Measurements from ENCODE around the gene RTN4. TPM values are rescaled to one million over a fixed set of nuclear protein-coding genes. Genes with fewer than 3 reads are reported as not detected.

The RTN4 gene
- total RNA-seq, 2 donors from 2014 or later = 180 to 225 TPM

- Mint-ChIP-seq H3K4me1 (peaks cover 18% of the 10 kb centered on the region), H3K27ac (no peak overlapping the region)
Observed at GRCh38 chr2:54960164-54960563, 90.1 kb downstream of the RTN4 start.

GRCh38 chr2:54958717-54959371, 91.4 kb downstream of the RTN4 start:
- Histone ChIP-seq H3K4me1 (ENCODE audit: control insufficient read depth, insufficient read depth, low read length) (no peaks in the 10 kb centered on the region), H3K4me3 (ENCODE audit: low read length) (no peak overlapping the region), H3K27me3 (ENCODE audit: control insufficient read depth, insufficient read depth, low read length, poor library complexity, severe bottlenecking) (no peaks in the 10 kb centered on the region), H3K27ac (ENCODE audit: low read depth, low read length) (no peak overlapping the region), H3K9me3 (ENCODE audit: control insufficient read depth, low read length) (no peaks in the 10 kb centered on the region), H3K9ac (ENCODE audit: extremely low read depth, low read length, poor library complexity, severe bottlenecking) (no peak overlapping the region), H3K36me3 (ENCODE audit: control insufficient read depth, insufficient read depth, low read length) (no peaks in the 10 kb centered on the region)
- 93 to 98% methylated on average over 14 of the region's 14 CpGs for WGBS, 2 experiments (ENCODE audit: insufficient coverage in 1 of 2, insufficient read length in 1 of 2)
- no peaks in the 10 kb centered on the region for H3K36me3 Mint-ChIP-seq (ENCODE audit: low read depth)
- DNase-seq = no peak
- no peak for TF ChIP-seq CTCF (conservative IDR thresholded peaks at IDR 0.05)
- no peaks in the 10 kb centered on the region for H3K9me3 Mint-ChIP-seq
- H3K27ac Mint-ChIP-seq = no peak overlapping the region
- H3K27me3 Mint-ChIP-seq (ENCODE audit: insufficient read depth) = no peaks in the 10 kb centered on the region
- no peak overlapping the region for H3K4me3 Mint-ChIP-seq
- peaks cover 18% of the 10 kb centered on the region for H3K4me1 Mint-ChIP-seq

More at GRCh38 chr2:54960164-54960563, 90.1 kb downstream of the RTN4 start:
- no peaks in the 10 kb centered on the region for H3K4me1 ChIP-seq (ENCODE audit: control insufficient read depth, insufficient read depth, low read length)
- H3K36me3 ChIP-seq (ENCODE audit: control insufficient read depth, insufficient read depth, low read length) = no peaks in the 10 kb centered on the region
- H3K27me3 ChIP-seq (ENCODE audit: control insufficient read depth, insufficient read depth, low read length, poor library complexity, severe bottlenecking) = no peaks in the 10 kb centered on the region
- Mint-ChIP-seq H3K27me3 (ENCODE audit: insufficient read depth) (no peaks in the 10 kb centered on the region), H3K4me3 (no peak overlapping the region), H3K9me3 (no peaks in the 10 kb centered on the region), H3K36me3 (ENCODE audit: low read depth) (no peaks in the 10 kb centered on the region)
- H3K4me3 ChIP-seq (ENCODE audit: low read length) = no peak overlapping the region
- TF ChIP-seq CTCF (conservative IDR thresholded peaks at IDR 0.05) = no peak
- WGBS, 2 experiments (ENCODE audit: insufficient coverage in 1 of 2, insufficient read length in 1 of 2) = 67 to 90% methylated on average over 1 to 7 of the region's 7 CpGs
- H3K27ac ChIP-seq (ENCODE audit: low read depth, low read length) = no peak overlapping the region
- no peaks in the 10 kb centered on the region for H3K9me3 ChIP-seq (ENCODE audit: control insufficient read depth, low read length)
- H3K9ac ChIP-seq (ENCODE audit: extremely low read depth, low read length, poor library complexity, severe bottlenecking) = no peak overlapping the region
- DNase-seq = no peak

- Histone ChIP-seq H3K9me3 (ENCODE audit: control insufficient read depth, low read length) (no peaks in the 10 kb centered on the region), H3K27ac (ENCODE audit: low read depth, low read length) (no peak overlapping the region), H3K27me3 (ENCODE audit: control insufficient read depth, insufficient read depth, low read length, poor library complexity, severe bottlenecking) (no peaks in the 10 kb centered on the region), H3K36me3 (ENCODE audit: control insufficient read depth, insufficient read depth, low read length) (no peaks in the 10 kb centered on the region), H3K4me3 (ENCODE audit: low read length) (no peak overlapping the region), H3K4me1 (ENCODE audit: control insufficient read depth, insufficient read depth, low read length) (no peaks in the 10 kb centered on the region), H3K9ac (ENCODE audit: extremely low read depth, low read length, poor library complexity, severe bottlenecking) (no peak overlapping the region)
- WGBS, 2 experiments (ENCODE audit: insufficient coverage in 1 of 2, insufficient read length in 1 of 2) = 86 to 91% methylated on average over 11 to 18 of the region's 18 CpGs
- Mint-ChIP-seq H3K27ac (no peak overlapping the region), H3K36me3 (ENCODE audit: low read depth) (no peaks in the 10 kb centered on the region), H3K27me3 (ENCODE audit: insufficient read depth) (no peaks in the 10 kb centered on the region), H3K9me3 (no peaks in the 10 kb centered on the region), H3K4me1 (peaks cover 18% of the 10 kb centered on the region), H3K4me3 (no peak overlapping the region)
- peak; percentile 79 for DNase-seq
- TF ChIP-seq CTCF (conservative IDR thresholded peaks at IDR 0.05) = no peak
Observed at GRCh38 chr2:54957321-54957999, 92.8 kb downstream of the RTN4 start.
